Neural cell (in vitro differentiated cells): Measurements from ENCODE around the gene TMEM266. TPM values are rescaled to one million over a fixed set of nuclear protein-coding genes. Genes with fewer than 3 reads are reported as not detected.

Experiments
- H2AFZ ChIP-seq: fragments of 200-600, 300-800 bp; sonication (generic), shearing (Covaris generic); 2 replicates; pipeline ENCODE4 v1.6.0; 2014; ENCODE audit warnings: low read depth, mild to moderate bottlenecking, antibody characterized with exemption, low read length, moderate library complexity
- H3F3A ChIP-seq: fragments of 200-600 bp; shearing (Covaris generic); 2 replicates; pipeline ENCODE4 v1.6.1; 2016; ENCODE audit warnings: mild to moderate bottlenecking, moderate library complexity, mixed read lengths, antibody characterized with exemption, low read length; ENCODE audit not compliant: insufficient read depth, poor library complexity, severe bottlenecking
- H3K27ac ChIP-seq: fragments of 200-600, 300-800 bp; sonication (generic), shearing (Covaris generic); 2 replicates; pipeline ENCODE4 v1.5.1; 2014; ENCODE audit warnings: mild to moderate bottlenecking, low read length, moderate library complexity
- H3K27me3 ChIP-seq: fragments of 300-800, 200-600 bp; sonication (generic), shearing (Covaris generic); 2 replicates; pipeline ENCODE4 v1.6.0; 2014; ENCODE audit warnings: mild to moderate bottlenecking, low read depth, low read length, moderate library complexity; ENCODE audit not compliant: insufficient read depth
- H3K36me3 ChIP-seq: fragments of 300-800, 200-600 bp; sonication (generic), shearing (Covaris generic); 2 replicates; pipeline ENCODE4 v1.5.1; 2014; ENCODE audit warnings: mild to moderate bottlenecking, antibody characterized with exemption, low read length, moderate library complexity; ENCODE audit not compliant: insufficient read depth
- H3K4me2 ChIP-seq: fragments of 300-800, 200-600 bp; sonication (generic), shearing (Covaris generic); 2 replicates; pipeline ENCODE4 v1.6.0; 2014; ENCODE audit warnings: mild to moderate bottlenecking, low read length
- H3K4me3 ChIP-seq: fragments of 300-800, 200-600 bp; sonication (generic), shearing (Covaris generic); 2 replicates; pipeline ENCODE4 v1.5.1; 2014; ENCODE audit warnings: mild to moderate bottlenecking, low read length, moderate library complexity
- H3K79me2 ChIP-seq: fragments of 200-600 bp; shearing (Covaris generic); replicated peaks from 2 replicates; pipeline ENCODE4 v1.6.0; 2014; ENCODE audit warnings: mild to moderate bottlenecking, low read length, moderate library complexity; ENCODE audit not compliant: insufficient read depth
- H3K9ac ChIP-seq: fragments of 300-800, 200-600 bp; sonication (generic), shearing (Covaris generic); 2 replicates; pipeline ENCODE4 v1.6.1; 2016; ENCODE audit warnings: mild to moderate bottlenecking, low read length, mixed read lengths
- H3K9me2 ChIP-seq: fragments of 200-600 bp; shearing (Covaris generic); 2 replicates; pipeline ENCODE4 v1.6.1; 2016; ENCODE audit warnings: mild to moderate bottlenecking, low read length, mixed read lengths; ENCODE audit not compliant: insufficient read depth
- H3K9me3 ChIP-seq: fragments of 200-600, 300-800 bp; sonication (generic), shearing (Covaris generic); 2 replicates; pipeline ENCODE4 v1.6.1; 2016; ENCODE audit warnings: mild to moderate bottlenecking, mixed run types, low read length, moderate library complexity, mixed read lengths
- H4K20me1 ChIP-seq: fragments of 200-600 bp; shearing (Covaris generic); 2 replicates; pipeline ENCODE4 v1.6.1; 2016; ENCODE audit warnings: mild to moderate bottlenecking, mixed run types; ENCODE audit not compliant: insufficient read depth
- EP300 ChIP-seq: fragments of 450-650 bp; conservative IDR thresholded peaks from 2 replicates; pipeline ENCODE4 v1.6.1; 2014; ENCODE audit warnings: antibody characterized with exemption, mild to moderate bottlenecking, moderate library complexity; ENCODE audit not compliant: poor library complexity, severe bottlenecking
- EZH2 ChIP-seq: fragments of 200-600, 300-800 bp; shearing (Covaris generic), sonication (generic); IDR thresholded peaks from 2 replicates; pipeline ENCODE4 v1.6.1; 2014; ENCODE audit warnings: antibody characterized with exemption, low read length, borderline replicate concordance, mild to moderate bottlenecking; ENCODE audit not compliant: insufficient read depth, poor library complexity, severe bottlenecking
- MXI1 ChIP-seq: fragments of 450-650 bp; conservative IDR thresholded peaks from 2 replicates; pipeline ENCODE4 v1.6.1; 2014; ENCODE audit warnings: antibody characterized with exemption, mild to moderate bottlenecking; ENCODE audit not compliant: poor library complexity, severe bottlenecking
- POLR2AphosphoS5 ChIP-seq: IDR thresholded peaks from 2 replicates; pipeline ENCODE4 v1.6.1; 2012
- RAD21 ChIP-seq: fragments of 450-650 bp; conservative IDR thresholded peaks from 2 replicates; pipeline ENCODE4 v1.6.1; 2014; ENCODE audit warnings: antibody characterized with exemption, mild to moderate bottlenecking, moderate library complexity
- SMC3 ChIP-seq: fragments of 450-650 bp; conservative IDR thresholded peaks from 2 replicates; pipeline ENCODE4 v1.6.1; 2014; ENCODE audit warnings: antibody characterized with exemption, mild to moderate bottlenecking, moderate library complexity; ENCODE audit not compliant: poor library complexity
- TAF1 ChIP-seq: IDR thresholded peaks from 2 replicates; pipeline ENCODE4 v1.6.1; 2012; ENCODE audit warnings: low read depth
- polyA plus RNA-seq: library from polyadenylated mRNA; depleted of rRNA; stranded (reverse); fragments of >200 nt; gene quantifications from 2 replicates; pipeline ENCODE4 v1.2.3, GENCODE V29; 2014
- TF ChIP-seq, protein P1 (sequence below): IDR thresholded peaks from 2 replicates; pipeline ENCODE4 v1.6.1; 2012; ENCODE audit warnings: borderline replicate concordance
- TF ChIP-seq, protein P2 (sequence below): fragments of 450-650 bp; IDR thresholded peaks from 2 replicates; pipeline ENCODE4 v1.5.1; 2014; ENCODE audit warnings: antibody characterized with exemption, mild to moderate bottlenecking, moderate library complexity; ENCODE audit not compliant: poor library complexity, severe bottlenecking

TMEM266 gene
- polyA plus RNA-seq, 1 donor from 2014 or later = 17.6 TPM

GRCh38 chr15:76206325-76206976 lies 146.7 kb downstream of the TMEM266 start:
- Histone ChIP-seq H3K27me3 (no peaks in the 10 kb centered on the region), H3K4me3 (no peak overlapping the region), H3K4me2 (no peak overlapping the region), H4K20me1 (no peaks in the 10 kb centered on the region), H3K9me2 (no peaks in the 10 kb centered on the region), H3K27ac (no peak overlapping the region), H3K79me2 (no peaks in the 10 kb centered on the region), H3K9ac (no peak overlapping the region), H3K36me3 (no peaks in the 10 kb centered on the region), H3K9me3 (no peaks in the 10 kb centered on the region), H2AFZ (no peak overlapping the region), H3F3A (no peaks in the 10 kb centered on the region)
- TF ChIP-seq SMC3 (no peak), EP300 (no peak), TAF1 (no peak), EZH2 (no peak), POLR2AphosphoS5 (no peak), MXI1 (no peak), RAD21 (no peak)
- TF ChIP-seq, protein P1, sequence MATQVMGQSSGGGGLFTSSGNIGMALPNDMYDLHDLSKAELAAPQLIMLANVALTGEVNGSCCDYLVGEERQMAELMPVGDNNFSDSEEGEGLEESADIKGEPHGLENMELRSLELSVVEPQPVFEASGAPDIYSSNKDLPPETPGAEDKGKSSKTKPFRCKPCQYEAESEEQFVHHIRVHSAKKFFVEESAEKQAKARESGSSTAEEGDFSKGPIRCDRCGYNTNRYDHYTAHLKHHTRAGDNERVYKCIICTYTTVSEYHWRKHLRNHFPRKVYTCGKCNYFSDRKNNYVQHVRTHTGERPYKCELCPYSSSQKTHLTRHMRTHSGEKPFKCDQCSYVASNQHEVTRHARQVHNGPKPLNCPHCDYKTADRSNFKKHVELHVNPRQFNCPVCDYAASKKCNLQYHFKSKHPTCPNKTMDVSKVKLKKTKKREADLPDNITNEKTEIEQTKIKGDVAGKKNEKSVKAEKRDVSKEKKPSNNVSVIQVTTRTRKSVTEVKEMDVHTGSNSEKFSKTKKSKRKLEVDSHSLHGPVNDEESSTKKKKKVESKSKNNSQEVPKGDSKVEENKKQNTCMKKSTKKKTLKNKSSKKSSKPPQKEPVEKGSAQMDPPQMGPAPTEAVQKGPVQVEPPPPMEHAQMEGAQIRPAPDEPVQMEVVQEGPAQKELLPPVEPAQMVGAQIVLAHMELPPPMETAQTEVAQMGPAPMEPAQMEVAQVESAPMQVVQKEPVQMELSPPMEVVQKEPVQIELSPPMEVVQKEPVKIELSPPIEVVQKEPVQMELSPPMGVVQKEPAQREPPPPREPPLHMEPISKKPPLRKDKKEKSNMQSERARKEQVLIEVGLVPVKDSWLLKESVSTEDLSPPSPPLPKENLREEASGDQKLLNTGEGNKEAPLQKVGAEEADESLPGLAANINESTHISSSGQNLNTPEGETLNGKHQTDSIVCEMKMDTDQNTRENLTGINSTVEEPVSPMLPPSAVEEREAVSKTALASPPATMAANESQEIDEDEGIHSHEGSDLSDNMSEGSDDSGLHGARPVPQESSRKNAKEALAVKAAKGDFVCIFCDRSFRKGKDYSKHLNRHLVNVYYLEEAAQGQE = no peak
- TF ChIP-seq, protein P2, sequence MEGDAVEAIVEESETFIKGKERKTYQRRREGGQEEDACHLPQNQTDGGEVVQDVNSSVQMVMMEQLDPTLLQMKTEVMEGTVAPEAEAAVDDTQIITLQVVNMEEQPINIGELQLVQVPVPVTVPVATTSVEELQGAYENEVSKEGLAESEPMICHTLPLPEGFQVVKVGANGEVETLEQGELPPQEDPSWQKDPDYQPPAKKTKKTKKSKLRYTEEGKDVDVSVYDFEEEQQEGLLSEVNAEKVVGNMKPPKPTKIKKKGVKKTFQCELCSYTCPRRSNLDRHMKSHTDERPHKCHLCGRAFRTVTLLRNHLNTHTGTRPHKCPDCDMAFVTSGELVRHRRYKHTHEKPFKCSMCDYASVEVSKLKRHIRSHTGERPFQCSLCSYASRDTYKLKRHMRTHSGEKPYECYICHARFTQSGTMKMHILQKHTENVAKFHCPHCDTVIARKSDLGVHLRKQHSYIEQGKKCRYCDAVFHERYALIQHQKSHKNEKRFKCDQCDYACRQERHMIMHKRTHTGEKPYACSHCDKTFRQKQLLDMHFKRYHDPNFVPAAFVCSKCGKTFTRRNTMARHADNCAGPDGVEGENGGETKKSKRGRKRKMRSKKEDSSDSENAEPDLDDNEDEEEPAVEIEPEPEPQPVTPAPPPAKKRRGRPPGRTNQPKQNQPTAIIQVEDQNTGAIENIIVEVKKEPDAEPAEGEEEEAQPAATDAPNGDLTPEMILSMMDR = no peak

- H3K27ac ChIP-seq = no peak overlapping the region
- no peak overlapping the region for H3K9ac ChIP-seq
- no peak overlapping the region for H2AFZ ChIP-seq
- H3K36me3 ChIP-seq = no peaks in the 10 kb centered on the region
- H3F3A ChIP-seq = no peaks in the 10 kb centered on the region
- no peak overlapping the region for H3K4me2 ChIP-seq
- no peaks in the 10 kb centered on the region for H3K9me2 ChIP-seq
- H3K27me3 ChIP-seq = no peaks in the 10 kb centered on the region
- H4K20me1 ChIP-seq = no peaks in the 10 kb centered on the region
- no peaks in the 10 kb centered on the region for H3K79me2 ChIP-seq
- H3K9me3 ChIP-seq = no peaks in the 10 kb centered on the region
- H3K4me3 ChIP-seq = no peak overlapping the region
- TF ChIP-seq SMC3 (no peak), EZH2 (no peak), TAF1 (no peak), POLR2AphosphoS5 (no peak), RAD21 (no peak), MXI1 (no peak), EP300 (no peak)
- TF ChIP-seq, protein P2 = no peak
- TF ChIP-seq, protein P1 = no peak
Measured at GRCh38 chr15:76208084-76208785, 148.4 kb downstream of the TMEM266 start.
